T-helper 1 cell treated with Interleukin-12 subunit alpha and Interleukin-12 subunit beta and Interleukin-4 antibody, amounts not matched to agents 30 μg/mL and 1 μg/mL, for 36 hours (primary cell): ENCODE measurements around the gene FERMT3.

Experiments
- H3K27ac Mint-ChIP-seq: one replicate; pipeline ENCODE4 v1.8.0; 2021; ENCODE audit warnings: mild to moderate bottlenecking, mixed read lengths
- H3K27me3 Mint-ChIP-seq: one replicate; pipeline ENCODE4 v1.8.0; 2021; ENCODE audit warnings: low read depth, mixed read lengths
- H3K36me3 Mint-ChIP-seq: one replicate; pipeline ENCODE4 v1.8.0; 2021; ENCODE audit warnings: low read depth, mixed read lengths
- H3K4me1 Mint-ChIP-seq: one replicate; pipeline ENCODE4 v1.8.0; 2021; ENCODE audit warnings: low read depth, mixed read lengths
- H3K4me3 Mint-ChIP-seq: one replicate; pipeline ENCODE4 v1.8.0; 2021; ENCODE audit warnings: mild to moderate bottlenecking, moderate library complexity, mixed read lengths
- H3K9me3 Mint-ChIP-seq: one replicate; pipeline ENCODE4 v1.8.0; 2021; ENCODE audit warnings: mixed read lengths

Gene FERMT3

GRCh38 chr11:64250415-64251015, 44.0 kb downstream of the FERMT3 start:
- H3K4me1 Mint-ChIP-seq, result peaks cover 23% of the 10 kb centered on the region
- no peaks in the 10 kb centered on the region for H3K9me3 Mint-ChIP-seq
- peak overlapping the region; percentile 74 for H3K4me3 Mint-ChIP-seq
- H3K27ac Mint-ChIP-seq, result no peak overlapping the region
- H3K27me3 Mint-ChIP-seq, result no peaks in the 10 kb centered on the region
- peaks cover 2% of the 10 kb centered on the region for H3K36me3 Mint-ChIP-seq

GRCh38 chr11:64251016-64251752, 44.7 kb downstream of the FERMT3 start, which contains the start of gene PLCB3:
Gene PLCB3, plus strand, starts transcription at chr11:64251530. Its CDS starts 120 bp downstream, at chr11:64251650.
- Mint-ChIP-seq H3K27ac (peak within 1 kb of the TSS; percentile 71), H3K36me3 (peaks cover 2% of the 10 kb centered on the region), H3K9me3 (no peaks in the 10 kb centered on the region), H3K27me3 (no peaks in the 10 kb centered on the region), H3K4me1 (peaks cover 21% of the 10 kb centered on the region), H3K4me3 (peak within 1 kb of the TSS; percentile 89)

GRCh38 chr11:64251753-64252002, 45.2 kb downstream of the FERMT3 start:
- Mint-ChIP-seq H3K4me1 (peaks cover 21% of the 10 kb centered on the region), H3K27me3 (no peaks in the 10 kb centered on the region), H3K27ac (peak overlapping the region; percentile 71), H3K9me3 (no peaks in the 10 kb centered on the region), H3K36me3 (peaks cover 2% of the 10 kb centered on the region), H3K4me3 (peak overlapping the region; percentile 89)

GRCh38 chr11:64252003-64252872, 45.7 kb downstream of the FERMT3 start:
- H3K27ac Mint-ChIP-seq, result peak overlapping the region; percentile 71

GRCh38 chr11:64253043-64253442, 46.5 kb downstream of the FERMT3 start:
- peak overlapping the region; percentile 28 for H3K4me3 Mint-ChIP-seq

More at GRCh38 chr11:64252003-64252872, 45.7 kb downstream of the FERMT3 start:
- Mint-ChIP-seq H3K27me3 (no peaks in the 10 kb centered on the region), H3K4me3 (peak overlapping the region; percentile 89), H3K9me3 (no peaks in the 10 kb centered on the region), H3K36me3 (peaks cover 2% of the 10 kb centered on the region), H3K4me1 (peaks cover 21% of the 10 kb centered on the region)

GRCh38 chr11:64253481-64253880, 47.0 kb downstream of the FERMT3 start:
- Mint-ChIP-seq H3K4me1 (peaks cover 16% of the 10 kb centered on the region), H3K9me3 (no peaks in the 10 kb centered on the region), H3K4me3 (peak overlapping the region; percentile 28), H3K27ac (no peak overlapping the region), H3K36me3 (peaks cover 5% of the 10 kb centered on the region), H3K27me3 (no peaks in the 10 kb centered on the region)

More at GRCh38 chr11:64253043-64253442, 46.5 kb downstream of the FERMT3 start:
- no peaks in the 10 kb centered on the region for H3K27me3 Mint-ChIP-seq
- peaks cover 18% of the 10 kb centered on the region for H3K4me1 Mint-ChIP-seq
- H3K27ac Mint-ChIP-seq, result no peak overlapping the region
- H3K9me3 Mint-ChIP-seq, result no peaks in the 10 kb centered on the region
- H3K36me3 Mint-ChIP-seq, result peaks cover 5% of the 10 kb centered on the region

- Mint-ChIP-seq H3K36me3 (peaks cover 6% of the 10 kb centered on the region), H3K9me3 (no peaks in the 10 kb centered on the region), H3K4me3 (no peak overlapping the region), H3K27me3 (no peaks in the 10 kb centered on the region), H3K4me1 (peaks cover 16% of the 10 kb centered on the region), H3K27ac (no peak overlapping the region)
Observed at GRCh38 chr11:64254326-64254725, 47.8 kb downstream of the FERMT3 start.

GRCh38 chr11:64255135-64256128, 48.9 kb downstream of the FERMT3 start:
- no peaks in the 10 kb centered on the region for H3K27me3 Mint-ChIP-seq
- peaks cover 14% of the 10 kb centered on the region for H3K4me1 Mint-ChIP-seq
- no peak overlapping the region for H3K4me3 Mint-ChIP-seq
- no peaks in the 10 kb centered on the region for H3K9me3 Mint-ChIP-seq
- peaks cover 14% of the 10 kb centered on the region for H3K36me3 Mint-ChIP-seq
- H3K27ac Mint-ChIP-seq, result no peak overlapping the region

GRCh38 chr11:64256300-64256699, 49.8 kb downstream of the FERMT3 start:
- Mint-ChIP-seq H3K4me1 (peaks cover 14% of the 10 kb centered on the region), H3K27ac (no peak overlapping the region), H3K4me3 (no peak overlapping the region), H3K9me3 (no peaks in the 10 kb centered on the region), H3K36me3 (peaks cover 16% of the 10 kb centered on the region), H3K27me3 (no peaks in the 10 kb centered on the region)

GRCh38 chr11:64258356-64258755, 51.8 kb downstream of the FERMT3 start:
- no peak overlapping the region for H3K27ac Mint-ChIP-seq
- H3K4me3 Mint-ChIP-seq, result no peak overlapping the region
- H3K4me1 Mint-ChIP-seq, result peaks cover 9% of the 10 kb centered on the region
- no peaks in the 10 kb centered on the region for H3K27me3 Mint-ChIP-seq
- H3K9me3 Mint-ChIP-seq, result no peaks in the 10 kb centered on the region
- peaks cover 21% of the 10 kb centered on the region for H3K36me3 Mint-ChIP-seq

- Mint-ChIP-seq H3K9me3 (no peaks in the 10 kb centered on the region), H3K36me3 (peaks cover 21% of the 10 kb centered on the region), H3K27ac (no peak overlapping the region), H3K27me3 (no peaks in the 10 kb centered on the region), H3K4me3 (no peak overlapping the region), H3K4me1 (peaks cover 6% of the 10 kb centered on the region)
Observed at GRCh38 chr11:64258946-64259532, 52.5 kb downstream of the FERMT3 start.

GRCh38 chr11:64259533-64260067, 53.1 kb downstream of the FERMT3 start:
- no peaks in the 10 kb centered on the region for H3K9me3 Mint-ChIP-seq
- peaks cover 21% of the 10 kb centered on the region for H3K36me3 Mint-ChIP-seq
- peak overlapping the region; percentile 28 for H3K27ac Mint-ChIP-seq
- H3K27me3 Mint-ChIP-seq, result no peaks in the 10 kb centered on the region
- H3K4me3 Mint-ChIP-seq, result no peak overlapping the region
- H3K4me1 Mint-ChIP-seq, result peaks cover 6% of the 10 kb centered on the region

- Mint-ChIP-seq H3K36me3 (peaks cover 20% of the 10 kb centered on the region), H3K4me1 (peaks cover 6% of the 10 kb centered on the region), H3K27ac (peak overlapping the region; percentile 28), H3K9me3 (no peaks in the 10 kb centered on the region), H3K4me3 (no peak overlapping the region), H3K27me3 (no peaks in the 10 kb centered on the region)
Observed at GRCh38 chr11:64260147-64260708, 53.7 kb downstream of the FERMT3 start.
